Ramos (cell line): ENCODE data around the gene ZCWPW1.
"Not testable (repeated sequence)": the region's sequence is repeated elsewhere in the genome, so short reads cannot be mapped to it uniquely, and the experiment has no call there.

Experiments
- in situ Hi-C: fragments of 300-500 bp; cut with MboI; formaldehyde crosslinking; loops from one replicate; pipeline ENCODE4 v1.14.3; 2022; ENCODE audit warnings: low sequenced_read_pairs; ENCODE audit not compliant: unreplicated experiment

ZCWPW1 gene

GRCh38 chr7:100380196-100380595 is 48.3 kb downstream of the ZCWPW1 start:
- in situ Hi-C loops, result no loop called here

GRCh38 chr7:100378114-100378755 is 50.3 kb downstream of the ZCWPW1 start:
- in situ Hi-C loops, result no loop called here

GRCh38 chr7:100376066-100376465 is 52.4 kb downstream of the ZCWPW1 start:
- in situ Hi-C loops, result no loop called here

- in situ Hi-C loops, result no loop called here
These were observed 53.9 kb downstream of the ZCWPW1 start for GRCh38 chr7:100374601-100375000.

- in situ Hi-C loops, result not testable (repeated sequence)
These were observed 54.5 kb downstream of the ZCWPW1 start for GRCh38 chr7:100373870-100374598.

GRCh38 chr7:100373261-100373831 is 55.2 kb downstream of the ZCWPW1 start, which contains the start of gene PILRA:
PILRA (plus strand) TSS chr7:100373487; CDS start chr7:100373657, 170 bp downstream.
- in situ Hi-C loops, result no loop called here

- in situ Hi-C loops, result no loop called here
These were observed 55.8 kb downstream of the ZCWPW1 start for GRCh38 chr7:100372694-100373093.

GRCh38 chr7:100372256-100372655 is 56.2 kb downstream of the ZCWPW1 start:
- in situ Hi-C loops, result no loop called here

GRCh38 chr7:100371561-100372171 is 56.8 kb downstream of the ZCWPW1 start:
- in situ Hi-C loops, result no loop called here

- in situ Hi-C loops, result no loop called here
These were observed 57.8 kb downstream of the ZCWPW1 start for GRCh38 chr7:100370746-100371145.

GRCh38 chr7:100370303-100370702 is 58.2 kb downstream of the ZCWPW1 start:
- in situ Hi-C loops, result no loop called here

- in situ Hi-C loops, result no loop called here
These were observed 59.4 kb downstream of the ZCWPW1 start for GRCh38 chr7:100369105-100369504.

- in situ Hi-C loops, result no loop called here
These were observed 60.6 kb downstream of the ZCWPW1 start for GRCh38 chr7:100367676-100368613.

- in situ Hi-C loops, result no loop called here
These were observed 61.3 kb downstream of the ZCWPW1 start for GRCh38 chr7:100367251-100367620.

GRCh38 chr7:100366411-100367250 is 61.9 kb downstream of the ZCWPW1 start:
- in situ Hi-C loops, result no loop called here

GRCh38 chr7:100365998-100366367 is 62.5 kb downstream of the ZCWPW1 start:
- in situ Hi-C loops, result not testable (repeated sequence)

GRCh38 chr7:100364480-100364879 is 64.0 kb downstream of the ZCWPW1 start:
- in situ Hi-C loops, result no loop called here

- in situ Hi-C loops, result not testable (repeated sequence)
These were observed 64.7 kb downstream of the ZCWPW1 start for GRCh38 chr7:100363797-100364196.

GRCh38 chr7:100363098-100363497 is 65.4 kb downstream of the ZCWPW1 start:
- in situ Hi-C loops, result no loop called here
